Stimulated activated CD4-positive, alpha-beta T cell treated with anti-CD3 and anti-CD28 coated beads, TNF-alpha, amount 100 ng/mL, for 48 hours (primary cell): ENCODE measurements around the gene ABLIM2.
"Not testable (repeated sequence)": the region's sequence is repeated elsewhere in the genome, so short reads cannot be mapped to it uniquely, and the experiment has no call there.

Source experiments
- DNase-seq, 3 donors: peaks; one replicate each; pipeline ENCODE4 v3.0.0-alpha.2; 2020; ENCODE audit warnings: low read depth in 3 of 3

The ABLIM2 gene

DNA sequence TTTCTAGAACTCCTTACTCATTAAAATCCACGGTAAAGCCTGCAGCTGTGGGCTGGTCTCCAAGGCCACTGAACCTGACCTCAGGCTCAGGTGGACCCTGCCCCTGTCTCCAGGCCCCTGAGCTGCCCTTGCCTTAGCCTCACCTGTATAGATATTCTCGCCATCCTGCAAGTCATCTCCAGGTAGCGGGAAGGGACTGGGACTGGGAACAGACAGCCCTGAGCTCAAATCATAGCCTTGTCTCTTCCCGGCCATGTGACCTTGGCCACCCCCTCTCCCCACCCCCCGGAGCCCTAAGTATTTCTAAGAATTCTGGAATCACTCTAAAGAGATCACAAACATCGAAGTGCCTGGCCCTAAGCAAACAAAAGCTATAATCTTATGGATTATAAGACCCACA lies 17.7 kb downstream of the ABLIM2 start:
- DNase-seq: no peak

DNA sequence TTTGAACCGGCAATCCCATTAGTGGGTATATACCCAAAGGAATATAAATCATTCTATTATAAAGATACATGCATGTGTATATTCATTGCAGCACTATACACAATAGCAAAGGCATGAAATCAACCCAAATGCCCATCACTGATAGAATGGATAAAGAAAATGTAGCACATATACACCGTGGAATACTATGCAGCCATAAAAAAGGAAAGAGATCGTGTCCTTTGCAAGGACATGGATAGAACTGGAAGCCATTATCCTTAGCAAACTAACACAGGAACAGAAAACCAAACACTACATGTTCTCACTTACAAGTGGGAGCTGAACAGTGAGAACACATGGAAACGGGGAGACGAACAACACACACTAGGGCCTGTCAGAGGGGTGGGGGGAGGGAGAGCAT lies 18.9 kb downstream of the ABLIM2 start:
- DNase-seq: not testable (repeated sequence)

DNA sequence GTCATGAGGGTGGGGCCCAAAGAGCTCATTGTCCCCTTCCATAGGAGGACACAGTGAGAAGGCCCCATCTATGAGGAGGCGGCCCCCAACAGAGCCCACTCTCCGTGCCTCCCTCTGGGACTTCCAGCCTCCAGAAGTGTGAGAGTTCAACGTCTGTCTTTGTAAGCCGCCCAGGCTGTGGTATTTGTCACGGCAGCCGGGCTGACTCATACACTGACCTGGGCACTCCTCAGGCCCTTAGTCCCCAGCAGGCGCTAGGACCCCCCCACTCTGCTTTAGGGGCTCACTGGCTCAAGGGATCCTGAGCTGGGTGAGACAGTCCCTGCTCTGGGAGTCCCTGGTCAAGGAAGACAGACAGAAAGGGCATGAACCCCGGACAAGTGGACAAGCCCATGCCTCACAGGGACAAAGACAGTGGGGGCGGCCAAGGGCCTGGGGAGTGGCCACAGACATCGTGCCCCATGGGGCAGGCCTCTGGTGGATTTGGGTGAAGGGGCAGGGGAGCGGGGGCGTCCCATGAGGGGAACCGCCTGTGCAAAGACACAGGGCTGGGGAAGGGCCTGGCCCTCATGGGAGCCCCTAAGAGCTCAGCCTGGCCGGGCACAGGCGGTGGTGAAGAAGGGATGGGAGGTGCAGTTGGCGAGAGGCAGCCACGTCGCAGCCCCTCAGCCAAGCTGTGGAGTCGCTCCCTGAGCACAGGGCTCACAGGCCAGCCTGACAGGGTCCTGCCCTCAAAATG lies 21.5 kb downstream of the ABLIM2 start:
- no peak for DNase-seq

DNA sequence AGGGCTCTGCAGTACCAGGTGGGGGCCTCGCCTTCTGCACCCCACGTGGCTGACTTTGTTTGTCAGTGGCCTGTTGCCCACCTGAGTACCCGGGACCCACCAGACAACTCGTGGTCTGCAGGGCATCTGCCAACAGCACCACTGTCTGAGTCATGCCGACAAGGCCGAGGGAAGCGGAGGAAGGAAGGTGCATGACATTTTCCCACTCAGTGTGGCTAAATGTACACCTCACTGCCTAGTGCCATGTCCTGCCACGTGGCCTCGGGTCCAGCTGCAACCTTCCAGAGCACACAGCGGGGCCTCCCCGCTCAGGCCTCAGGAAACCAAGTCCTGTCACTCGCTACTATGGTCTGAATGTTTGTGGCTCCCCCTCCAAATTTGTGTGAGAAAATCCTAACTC lies 22.1 kb downstream of the ABLIM2 start:
- no peak for DNase-seq

DNA sequence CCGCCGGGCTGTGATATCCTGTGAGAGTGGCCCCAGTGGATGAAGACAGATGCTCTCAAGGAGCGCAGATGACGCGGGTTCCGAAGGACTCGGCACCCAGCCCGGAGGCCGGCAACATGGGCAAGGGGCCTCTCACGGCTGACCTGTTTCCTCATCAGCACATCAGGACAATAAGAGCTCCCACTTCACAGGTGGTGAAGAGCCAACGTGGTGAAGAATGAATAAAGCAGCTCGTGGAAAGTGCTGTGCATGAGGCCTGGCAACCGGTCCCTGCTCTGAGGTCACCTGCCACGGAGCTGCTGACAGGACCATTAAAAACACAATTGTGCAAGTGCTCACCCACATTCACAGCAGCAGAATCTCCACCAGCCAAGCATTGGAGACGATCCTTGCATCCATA lies 22.9 kb downstream of the ABLIM2 start:
- DNase-seq: no peak

DNA sequence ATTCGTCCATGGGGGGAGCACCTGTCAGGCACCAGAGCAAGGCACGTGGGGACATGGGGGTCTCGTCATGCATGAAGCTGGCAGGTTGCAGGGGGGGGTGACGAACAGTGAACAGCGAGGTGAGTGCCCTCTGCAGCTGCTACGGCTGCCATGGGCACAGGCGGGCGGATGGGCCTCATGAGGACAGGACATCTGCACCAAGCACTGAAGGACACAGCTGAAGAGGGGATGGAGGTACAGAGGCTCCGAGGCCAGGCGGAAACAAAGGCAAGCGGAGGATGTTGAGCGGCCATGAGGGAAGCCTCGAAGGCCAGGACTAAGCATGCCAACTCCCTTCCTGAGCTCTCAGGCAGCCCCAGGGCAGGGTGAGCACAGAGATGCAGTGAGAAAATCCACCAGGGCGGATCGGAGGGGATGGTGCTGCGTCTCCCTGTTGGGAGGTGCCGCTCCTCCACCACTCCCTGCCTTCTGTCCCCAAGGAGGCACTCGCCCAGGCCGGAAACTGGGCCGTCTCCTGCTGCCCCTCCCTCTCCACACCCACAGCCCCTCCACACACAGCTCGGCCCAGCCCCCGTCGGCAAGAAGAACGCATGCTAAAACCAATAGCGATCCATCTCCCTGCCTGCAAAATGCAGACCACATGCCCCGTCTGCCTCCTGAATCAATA lies 24.6 kb downstream of the ABLIM2 start:
- DNase-seq: no peak

DNA sequence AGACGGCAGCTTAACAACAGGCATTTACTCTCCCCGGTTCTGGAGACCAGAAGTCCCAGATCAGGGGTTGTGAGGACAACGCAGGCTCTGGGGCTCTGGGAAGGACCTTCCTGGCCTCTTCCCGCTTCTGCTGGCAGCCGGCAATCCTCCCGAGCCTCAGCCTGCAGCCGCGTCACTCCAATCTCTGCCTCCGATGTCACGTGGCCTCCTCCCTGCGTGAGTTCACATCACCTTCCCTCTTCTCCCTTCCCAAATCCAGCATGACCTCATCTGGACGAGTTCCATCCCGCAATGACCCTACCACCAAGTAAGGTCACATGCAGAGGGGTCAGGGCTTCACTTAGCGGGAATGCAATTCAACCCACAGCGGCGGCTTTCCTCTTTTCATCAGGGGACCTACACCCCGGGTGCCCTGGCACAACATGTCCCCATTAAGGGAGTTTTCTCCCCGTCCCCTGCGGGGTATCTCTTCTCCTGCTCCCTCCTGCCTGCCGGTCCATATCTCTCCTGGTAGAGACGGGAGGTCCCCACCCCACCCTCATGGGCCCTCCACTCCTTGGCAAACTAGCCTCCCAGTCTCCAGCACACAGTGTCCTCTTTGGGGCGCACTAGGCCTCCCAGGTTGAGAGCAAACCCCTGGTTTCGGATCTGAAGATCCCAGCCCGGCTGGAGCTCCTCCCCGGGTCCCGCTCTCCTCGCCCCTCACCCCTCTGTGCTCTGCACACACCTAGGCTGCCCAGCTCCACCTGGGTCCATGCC lies 25.5 kb downstream of the ABLIM2 start:
- no peak for DNase-seq

DNA sequence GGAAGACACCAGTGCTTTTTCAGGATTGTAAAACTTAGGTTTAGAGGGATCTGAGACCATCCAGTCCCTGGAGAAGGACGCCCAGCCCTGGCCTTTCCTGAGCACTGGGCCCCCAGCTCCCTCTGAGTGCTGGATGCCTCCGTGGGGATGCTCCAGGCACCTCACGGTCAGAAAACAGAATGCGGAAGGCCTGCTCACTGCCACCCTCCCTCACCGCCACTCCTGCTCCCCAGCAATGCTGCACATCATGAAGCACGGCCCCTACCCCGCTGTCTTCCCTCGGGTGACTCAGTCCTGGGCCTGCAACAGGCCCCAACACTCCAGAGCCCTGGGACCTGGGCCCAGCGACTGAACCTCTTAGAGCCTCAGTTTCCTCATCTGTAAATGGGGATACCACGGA lies 26.2 kb downstream of the ABLIM2 start:
- DNase-seq: no peak

DNA sequence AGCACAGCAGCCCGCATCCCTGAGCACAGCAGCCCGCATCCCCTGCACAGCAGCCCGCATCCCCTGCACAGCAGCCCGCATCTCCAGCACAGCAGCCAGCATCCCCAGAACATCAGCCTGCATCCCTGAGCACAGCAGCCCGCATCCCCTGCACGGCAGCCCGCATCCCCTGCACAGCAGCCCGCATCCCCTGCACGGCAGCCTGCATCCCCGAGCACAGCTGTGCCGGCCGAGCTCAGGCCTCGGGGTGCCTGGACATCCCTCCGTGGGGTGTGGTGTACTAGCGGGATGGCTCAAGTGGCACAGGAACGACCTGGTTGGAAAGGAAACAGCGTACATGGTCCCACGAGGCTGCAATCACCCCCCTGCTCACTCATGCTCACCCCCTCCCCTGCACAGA lies 26.8 kb downstream of the ABLIM2 start:
- no peak for DNase-seq

DNA sequence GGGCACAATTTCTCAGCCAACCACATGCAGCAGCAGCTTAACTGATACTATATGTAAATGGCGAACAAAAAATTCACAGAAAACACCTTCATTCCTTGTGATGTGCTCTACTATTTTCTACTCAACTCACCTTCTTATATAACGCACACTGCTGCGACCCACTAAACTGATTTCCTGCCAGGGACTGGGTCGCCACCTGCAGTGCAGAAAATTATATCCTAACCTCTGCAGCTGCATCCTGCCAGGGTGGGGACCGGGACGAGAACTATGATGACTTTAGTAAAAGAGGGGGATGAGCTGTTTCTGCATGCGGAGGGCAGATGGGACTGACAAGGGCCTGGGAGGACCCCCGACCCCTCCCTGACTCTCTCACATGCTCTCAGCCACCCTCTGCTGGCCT lies 27.4 kb downstream of the ABLIM2 start:
- no peak for DNase-seq

DNA sequence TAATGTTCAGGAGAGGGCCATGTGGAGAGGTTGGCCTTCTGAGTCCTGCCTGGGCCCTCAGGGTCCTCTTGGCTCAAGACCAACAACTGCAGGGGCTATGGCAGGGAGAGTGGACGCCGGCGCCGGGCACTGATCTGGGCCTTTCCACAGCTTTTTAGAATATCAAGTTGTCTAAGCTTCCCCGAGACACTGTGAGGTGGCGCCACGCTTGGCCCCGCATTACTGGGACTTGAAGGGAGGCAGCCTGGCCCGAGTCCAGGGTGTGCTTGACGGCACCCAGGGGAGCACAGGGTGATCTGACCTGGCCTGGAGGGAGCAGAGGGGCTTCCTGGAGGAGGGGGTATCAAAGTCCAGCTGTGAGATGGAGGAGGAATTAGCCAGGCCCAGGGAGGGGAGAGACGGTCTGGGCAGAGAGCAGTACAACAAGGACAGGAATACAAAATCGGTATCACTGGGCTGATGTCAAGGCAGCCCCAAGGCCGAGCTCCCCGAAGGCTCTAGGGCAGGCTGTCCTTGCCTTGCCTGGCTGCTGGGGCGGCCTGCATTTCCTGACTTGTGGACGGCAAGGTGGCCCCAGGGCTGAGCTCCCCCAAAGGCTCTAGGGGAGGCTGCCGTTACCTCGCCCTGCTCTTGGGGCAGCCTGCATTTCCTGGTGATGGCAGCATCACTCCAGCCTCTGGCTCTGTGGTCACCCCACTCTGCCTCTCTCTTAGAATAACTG lies 28.1 kb downstream of the ABLIM2 start:
- DNase-seq: no peak

DNA sequence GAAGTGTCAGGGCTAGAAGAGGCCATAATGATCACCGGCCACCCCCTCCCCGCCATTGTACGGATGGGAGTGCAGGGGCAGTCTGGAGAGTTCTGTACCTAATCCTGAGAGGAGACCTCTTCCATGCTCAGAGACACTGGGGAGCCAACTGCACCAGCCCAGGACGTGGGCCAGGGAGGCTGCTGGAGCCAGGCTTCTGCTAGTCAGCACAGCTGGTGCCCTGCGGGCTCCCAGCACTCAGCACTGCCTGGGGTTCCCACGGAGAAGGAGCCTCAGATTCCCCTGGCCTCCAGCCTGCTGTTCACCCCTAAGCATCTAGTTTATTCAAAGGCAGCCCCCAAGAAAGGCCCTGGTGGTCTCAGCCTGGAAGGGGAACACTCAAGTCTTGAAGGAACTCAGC lies 28.8 kb downstream of the ABLIM2 start:
- DNase-seq: no peak

DNA sequence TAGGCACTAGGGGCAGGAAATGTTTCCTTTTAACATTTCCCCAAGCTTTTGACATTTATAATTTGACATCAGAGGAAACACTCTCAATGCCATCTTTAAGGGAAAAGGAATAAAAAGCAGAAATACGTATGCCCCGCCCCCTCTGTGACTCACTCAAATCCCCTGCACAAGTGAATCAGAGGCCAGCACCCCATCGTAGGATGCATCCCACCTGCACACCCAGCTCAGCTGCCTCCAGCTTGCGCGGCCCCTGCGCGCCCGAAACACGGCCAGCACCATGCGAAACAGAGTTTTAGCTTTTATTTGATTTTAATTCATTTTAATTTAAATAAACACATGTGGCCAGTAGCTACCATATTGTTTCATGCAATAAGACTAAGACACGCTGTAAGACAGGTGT lies 29.5 kb downstream of the ABLIM2 start:
- DNase-seq: no peak

DNA sequence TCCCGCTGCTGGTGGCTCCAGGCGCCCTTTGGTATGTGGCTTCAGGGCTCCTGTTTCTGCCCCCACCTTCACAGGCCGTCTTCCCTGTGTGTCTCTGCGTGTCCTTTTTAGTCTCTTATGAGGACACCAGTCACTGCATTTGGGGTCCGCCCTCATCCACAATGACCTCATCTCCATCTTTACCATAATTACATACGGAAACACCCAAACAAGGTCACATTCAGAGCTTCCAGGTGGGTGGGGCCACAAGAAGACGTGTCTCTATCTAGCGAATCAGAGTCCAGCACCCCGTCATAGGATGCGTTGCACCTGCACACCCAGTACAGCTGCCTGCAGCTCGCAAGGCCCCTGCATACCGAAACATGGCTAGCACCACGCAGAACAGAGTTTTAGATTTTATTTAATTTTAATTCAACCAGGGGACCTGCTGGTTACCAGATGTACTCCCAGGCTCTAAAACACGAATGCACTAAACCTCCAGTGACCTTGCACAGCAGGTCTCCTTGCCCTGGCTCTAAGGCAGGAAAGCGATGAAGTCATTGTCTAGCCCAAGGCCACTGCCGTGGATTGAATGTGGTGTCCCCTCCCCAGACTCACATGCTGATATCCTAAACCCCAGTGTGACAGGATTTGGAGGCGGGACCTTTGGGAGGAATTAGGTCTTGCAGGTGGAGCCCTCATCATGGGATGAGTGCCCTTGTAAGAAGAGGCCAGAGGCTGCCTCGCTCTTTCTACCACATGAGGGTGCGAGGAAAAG lies 30.3 kb downstream of the ABLIM2 start:
- DNase-seq: no peak

DNA sequence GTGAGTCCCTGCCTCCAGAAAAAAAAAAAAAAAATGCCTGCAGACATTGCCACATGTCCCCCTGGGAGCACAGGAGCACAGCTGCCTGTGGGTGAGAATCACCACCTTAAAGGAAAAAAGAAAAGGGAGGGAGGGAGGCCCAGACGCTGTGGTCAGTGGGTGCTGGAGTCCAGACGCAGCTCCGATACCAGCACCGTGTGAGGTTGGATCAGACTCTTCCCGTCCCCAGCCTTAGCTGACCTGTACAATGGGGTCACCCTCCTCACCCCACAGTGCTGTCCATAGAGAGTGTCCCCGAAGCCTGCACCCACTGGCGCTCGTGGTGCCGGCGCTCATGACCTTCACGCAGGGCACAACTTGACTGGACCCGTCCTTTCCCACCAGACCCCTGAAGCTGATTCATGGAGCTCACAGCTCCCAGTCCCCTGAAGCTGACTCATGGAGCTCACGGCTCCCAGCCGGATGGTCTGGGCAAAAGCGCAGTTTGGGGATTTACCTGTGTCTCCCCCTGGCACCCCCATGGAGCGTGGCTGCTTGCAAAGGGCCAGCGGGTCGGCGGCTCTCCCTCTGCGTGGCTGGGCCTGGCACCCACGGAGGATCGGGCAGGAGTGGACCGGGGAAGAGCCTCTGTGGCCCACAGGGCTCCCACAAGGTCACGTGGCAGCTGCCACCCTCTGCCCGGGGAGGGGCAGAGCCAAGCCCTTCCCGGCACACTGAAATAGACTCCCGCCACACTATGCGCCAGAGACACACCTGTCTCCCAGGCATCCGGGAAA lies 31.4 kb downstream of the ABLIM2 start:
- DNase-seq: no peak

DNA sequence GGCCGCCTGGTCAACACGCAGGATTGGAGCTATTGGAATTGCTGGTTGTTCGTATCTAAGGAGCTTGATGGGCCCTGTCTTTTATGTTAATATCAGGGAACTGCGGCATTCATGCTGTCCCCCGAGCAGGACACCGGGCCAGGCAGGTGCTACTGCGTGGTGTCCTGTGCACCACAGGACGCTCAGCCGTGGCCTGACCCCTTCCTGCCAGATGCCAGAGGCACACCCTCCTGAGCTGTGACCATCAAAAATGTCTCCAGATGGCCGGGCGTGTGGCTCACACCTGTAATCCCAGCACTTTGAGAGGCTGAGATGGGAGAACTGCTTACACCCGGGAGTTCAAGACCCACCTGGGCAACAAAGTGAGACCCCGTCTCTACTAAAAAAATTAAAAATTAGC lies 32.1 kb downstream of the ABLIM2 start:
- DNase-seq: no peak

DNA sequence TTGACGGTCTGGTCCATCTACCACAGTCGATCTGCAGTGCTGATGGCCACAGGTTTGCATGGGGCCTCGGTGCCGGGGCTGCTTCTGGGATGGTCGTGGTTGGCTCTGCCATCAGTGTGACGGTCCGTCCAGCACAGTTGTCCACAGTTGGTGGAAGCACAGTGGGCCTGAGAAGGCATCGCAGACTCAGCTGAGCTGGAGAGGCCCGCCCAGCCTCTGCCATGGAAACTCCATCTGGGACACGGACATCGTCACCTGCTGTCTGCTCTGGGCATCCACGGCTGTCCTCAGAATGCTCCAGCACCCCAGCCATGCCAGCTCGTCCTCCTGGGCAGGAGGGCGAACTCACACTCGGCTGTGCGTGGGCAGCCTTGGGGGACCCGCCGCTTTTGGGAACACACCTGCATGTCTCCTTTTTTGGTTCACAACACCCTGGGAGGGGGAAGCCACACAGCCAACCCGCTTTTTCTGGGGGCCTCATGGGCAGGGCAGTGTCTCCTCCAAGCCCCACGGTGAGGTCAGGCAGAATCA lies 33.0 kb downstream of the ABLIM2 start:
- DNase-seq: no peak

DNA sequence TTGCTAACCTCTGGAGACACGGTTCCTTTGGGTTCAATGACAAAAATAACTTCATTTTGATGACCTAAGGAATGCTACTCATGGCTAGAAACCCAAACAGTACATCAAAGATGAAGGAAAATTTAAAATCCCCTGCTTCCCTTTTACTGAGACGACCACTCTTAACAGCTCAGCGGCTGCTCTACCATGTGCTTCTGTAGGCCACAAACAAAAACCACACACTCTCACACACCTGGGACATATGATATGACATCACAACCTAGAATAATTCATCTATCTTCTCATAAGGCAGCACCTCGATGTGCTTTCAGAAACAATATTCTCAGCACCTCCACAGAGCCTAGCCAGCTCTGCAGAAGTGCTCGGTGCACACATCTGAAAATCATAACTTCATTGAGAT lies 34.7 kb downstream of the ABLIM2 start:
- DNase-seq: no peak

DNA sequence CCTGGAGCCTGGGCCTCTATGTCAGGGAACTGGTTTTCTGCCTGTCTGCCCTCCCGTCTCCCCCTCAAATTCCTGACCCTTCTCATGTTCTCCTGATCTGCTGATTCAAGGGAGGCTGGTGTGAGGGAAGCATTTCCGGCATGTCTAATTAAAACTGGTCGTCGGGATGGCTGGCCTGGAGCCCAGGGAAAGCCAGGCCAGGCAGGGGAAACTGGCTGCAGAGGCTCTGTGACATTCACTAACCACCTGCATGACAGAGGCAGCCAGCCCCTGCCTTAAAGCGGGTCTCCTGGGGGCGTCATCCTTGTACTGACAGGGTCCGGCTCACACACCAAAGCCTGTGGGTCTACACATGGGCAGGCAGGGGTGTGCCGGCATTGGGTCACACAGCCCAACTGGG lies 35.2 kb downstream of the ABLIM2 start:
- DNase-seq: no peak

DNA sequence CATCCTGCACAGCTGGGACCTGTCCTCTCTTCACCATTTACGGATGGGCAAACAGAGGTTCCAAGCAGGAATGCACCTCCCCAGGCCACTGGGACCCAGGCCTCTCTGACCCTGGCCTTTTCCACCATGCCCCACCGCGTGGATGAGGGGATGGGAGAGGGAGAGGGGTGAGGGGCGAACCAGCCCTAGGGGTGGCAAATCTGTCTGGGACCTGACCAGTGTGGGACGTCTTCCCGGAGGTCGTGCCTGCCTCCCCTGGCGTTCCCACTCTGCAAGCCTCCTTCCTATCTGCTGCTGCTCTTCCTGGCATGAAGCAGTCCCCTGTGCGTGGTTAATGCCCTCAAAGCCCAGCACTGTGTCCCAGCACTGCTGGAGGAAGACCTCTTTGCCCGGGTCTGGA lies 35.9 kb downstream of the ABLIM2 start:
- no peak for DNase-seq
